Measurements from ENCODE around the gene REX1BD. TPM values are rescaled to one million over a fixed set of nuclear protein-coding genes. Genes with fewer than 3 reads are reported as not detected.

The REX1BD gene
- total RNA-seq, 1 experiment from 2014 or later = 44.8 TPM

DNA sequence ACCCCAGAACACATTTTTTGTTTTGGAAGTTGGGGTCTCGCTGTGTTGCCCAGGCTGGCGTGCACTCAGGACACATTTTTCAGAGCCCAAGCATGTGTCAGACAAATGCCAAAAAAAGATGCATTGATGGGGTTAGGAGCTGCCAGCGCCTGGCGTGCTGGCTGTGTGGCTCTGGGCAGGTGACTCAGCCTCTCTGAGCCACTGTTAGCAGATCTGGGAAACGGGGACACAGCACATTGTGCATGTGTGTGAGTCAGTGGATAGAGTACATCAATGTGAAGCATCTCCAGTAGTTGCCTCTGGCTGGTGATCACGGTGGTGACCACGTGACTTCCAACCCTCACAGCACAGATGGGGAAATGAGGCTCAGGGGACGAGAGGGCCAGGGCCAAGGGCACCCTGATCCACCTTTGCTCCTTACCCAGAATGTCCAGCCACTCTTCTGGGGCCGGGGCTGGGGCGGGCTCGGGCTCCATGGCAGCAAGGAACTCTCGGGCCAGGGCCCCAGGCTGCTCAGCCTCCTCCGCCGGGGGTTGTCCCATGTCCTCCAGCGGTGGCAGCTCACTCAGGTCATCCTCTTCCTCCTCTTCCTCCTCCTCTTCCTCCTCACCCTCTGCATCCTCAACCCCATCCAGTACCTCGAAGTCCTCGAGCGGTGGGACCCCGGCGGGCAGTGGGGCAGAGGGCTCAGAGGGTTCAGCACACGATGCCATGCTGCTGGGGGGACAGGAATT lies 47.2 kb upstream of the REX1BD start:
- no peak for DNase-seq
- intact Hi-C loops (cut with micrococcal nuclease; ENCODE audit: unreplicated experiment) = no loop called here
- no peak overlapping the region for H3K27ac ChIP-seq
- H3K36me3 ChIP-seq (ENCODE audit: low read depth) = peaks cover 26% of the 10 kb centered on the region
- peak overlapping the region; percentile 99; the same call in 1 of the 2 replicates for H3K4me2 ChIP-seq
- TF ChIP-seq, protein P1, sequence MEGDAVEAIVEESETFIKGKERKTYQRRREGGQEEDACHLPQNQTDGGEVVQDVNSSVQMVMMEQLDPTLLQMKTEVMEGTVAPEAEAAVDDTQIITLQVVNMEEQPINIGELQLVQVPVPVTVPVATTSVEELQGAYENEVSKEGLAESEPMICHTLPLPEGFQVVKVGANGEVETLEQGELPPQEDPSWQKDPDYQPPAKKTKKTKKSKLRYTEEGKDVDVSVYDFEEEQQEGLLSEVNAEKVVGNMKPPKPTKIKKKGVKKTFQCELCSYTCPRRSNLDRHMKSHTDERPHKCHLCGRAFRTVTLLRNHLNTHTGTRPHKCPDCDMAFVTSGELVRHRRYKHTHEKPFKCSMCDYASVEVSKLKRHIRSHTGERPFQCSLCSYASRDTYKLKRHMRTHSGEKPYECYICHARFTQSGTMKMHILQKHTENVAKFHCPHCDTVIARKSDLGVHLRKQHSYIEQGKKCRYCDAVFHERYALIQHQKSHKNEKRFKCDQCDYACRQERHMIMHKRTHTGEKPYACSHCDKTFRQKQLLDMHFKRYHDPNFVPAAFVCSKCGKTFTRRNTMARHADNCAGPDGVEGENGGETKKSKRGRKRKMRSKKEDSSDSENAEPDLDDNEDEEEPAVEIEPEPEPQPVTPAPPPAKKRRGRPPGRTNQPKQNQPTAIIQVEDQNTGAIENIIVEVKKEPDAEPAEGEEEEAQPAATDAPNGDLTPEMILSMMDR (conservative IDR thresholded peaks at IDR 0.05) = no peak
- no peaks in the 10 kb centered on the region for H3K9me3 ChIP-seq (ENCODE audit: insufficient read depth, low read depth)
- POLR2A ChIA-PET (ENCODE audit: unreplicated experiment) = no interaction called here
- CTCF ChIA-PET = no interaction called here
- no peak overlapping the region; the same call in 1 of the 2 replicates for H3K4me3 ChIP-seq
- peaks cover 10% of the 10 kb centered on the region; the same call in 1 of the 2 replicates for H3K4me1 ChIP-seq (replicated peaks; ENCODE audit: insufficient read depth)
- TSS peak; percentile 10 for BruUV-seq (replicated peaks)
- no peaks in the 10 kb centered on the region for H3K27me3 ChIP-seq (ENCODE audit: insufficient read depth, low read depth)
- no peak overlapping the region for H2AFZ ChIP-seq
- H3F3A ChIP-seq (ENCODE audit: insufficient read depth, low read depth) = peaks cover 6% of the 10 kb centered on the region; the same call in 1 of the 2 replicates
- no peaks in the 10 kb centered on the region for H3K9me2 ChIP-seq (ENCODE audit: insufficient read depth)
- H4K20me1 ChIP-seq (ENCODE audit: insufficient read depth) = no peaks in the 10 kb centered on the region
- H3K79me2 ChIP-seq (ENCODE audit: low read depth) = peaks cover 17% of the 10 kb centered on the region

DNA sequence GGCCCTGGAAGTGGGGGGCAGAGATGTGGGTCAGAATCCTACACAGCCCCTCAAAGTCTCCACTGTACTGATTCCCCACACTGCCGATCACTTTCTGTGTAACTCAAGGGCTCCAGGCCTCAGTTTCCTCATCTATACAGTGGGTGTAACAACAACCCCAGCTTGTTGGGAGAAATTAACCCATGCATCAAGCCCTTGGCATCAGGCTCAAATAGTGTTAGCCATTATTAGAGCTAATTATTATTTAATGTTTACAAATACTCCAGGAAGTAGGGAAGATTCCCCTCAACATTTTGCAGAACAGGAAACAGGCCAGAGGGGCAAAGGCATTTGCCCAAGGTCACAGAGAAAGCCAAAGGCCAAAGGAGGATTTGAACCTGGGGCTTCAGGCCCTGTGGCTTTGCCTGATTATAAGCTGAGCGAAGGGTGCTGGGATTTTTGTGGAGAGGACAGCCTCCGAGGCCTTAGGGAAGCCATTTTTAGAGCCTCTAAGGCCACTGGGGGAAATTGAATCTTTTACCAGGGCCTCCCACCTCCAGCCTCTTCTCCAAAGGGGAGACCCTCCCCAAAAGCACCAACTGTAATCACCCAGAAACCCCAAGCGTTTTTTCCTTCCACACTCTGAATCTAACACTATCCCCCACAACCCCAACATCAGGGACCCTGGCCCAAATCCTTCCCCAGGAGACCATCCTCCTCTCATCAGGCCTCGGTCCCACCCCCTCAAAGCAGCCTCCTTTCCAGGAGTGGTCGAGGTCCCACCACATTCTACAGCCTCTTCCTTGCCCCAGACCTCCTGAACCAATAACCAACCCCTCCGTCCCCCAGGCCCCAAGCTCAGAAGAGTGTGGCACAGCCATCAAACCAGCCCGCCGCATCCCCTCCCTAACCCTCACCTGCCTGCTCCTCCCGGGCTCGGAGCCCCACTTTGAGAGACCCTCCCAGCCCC lies 46.3 kb upstream of the REX1BD start:
- POLR2A ChIA-PET (ENCODE audit: unreplicated experiment) = interaction anchor here (0.6 kb wide), 1 partner anchor 249 kb away, joined by 12 read pairs; no protein-coding TSS in a partner anchor
- CTCF ChIA-PET = interaction anchor here (0.6 kb wide), 1 partner anchor 152 kb away, joined by 5 read pairs; no protein-coding TSS in a partner anchor
- Histone ChIP-seq H3K4me1 (replicated peaks; ENCODE audit: insufficient read depth) (peaks cover 10% of the 10 kb centered on the region; the same call in 1 of the 2 replicates), H3K4me2 (peak overlapping the region; percentile 99), H2AFZ (peak overlapping the region; percentile 70; the same call in 1 of the 2 replicates), H3K4me3 (peak overlapping the region; percentile 86), H3K79me2 (ENCODE audit: low read depth) (peaks cover 17% of the 10 kb centered on the region), H4K20me1 (ENCODE audit: insufficient read depth) (no peaks in the 10 kb centered on the region), H3K36me3 (ENCODE audit: low read depth) (peaks cover 24% of the 10 kb centered on the region), H3K27me3 (ENCODE audit: insufficient read depth, low read depth) (no peaks in the 10 kb centered on the region), H3K9me3 (ENCODE audit: insufficient read depth, low read depth) (no peaks in the 10 kb centered on the region), H3K9me2 (ENCODE audit: insufficient read depth) (no peaks in the 10 kb centered on the region), H3K27ac (no peak overlapping the region), H3F3A (ENCODE audit: insufficient read depth, low read depth) (peaks cover 6% of the 10 kb centered on the region; the same call in 1 of the 2 replicates)
- intact Hi-C loops (cut with micrococcal nuclease; ENCODE audit: unreplicated experiment) = no loop called here
- no peak for DNase-seq
- no peak for TF ChIP-seq EZH2 (IDR thresholded peaks at IDR 0.05; ENCODE audit: low read depth)
- TF ChIP-seq, protein P1 (conservative IDR thresholded peaks at IDR 0.05) = no peak
- no TSS peak for BruUV-seq (replicated peaks)
